ENCODE results near the gene UBXN11.

DNA sequence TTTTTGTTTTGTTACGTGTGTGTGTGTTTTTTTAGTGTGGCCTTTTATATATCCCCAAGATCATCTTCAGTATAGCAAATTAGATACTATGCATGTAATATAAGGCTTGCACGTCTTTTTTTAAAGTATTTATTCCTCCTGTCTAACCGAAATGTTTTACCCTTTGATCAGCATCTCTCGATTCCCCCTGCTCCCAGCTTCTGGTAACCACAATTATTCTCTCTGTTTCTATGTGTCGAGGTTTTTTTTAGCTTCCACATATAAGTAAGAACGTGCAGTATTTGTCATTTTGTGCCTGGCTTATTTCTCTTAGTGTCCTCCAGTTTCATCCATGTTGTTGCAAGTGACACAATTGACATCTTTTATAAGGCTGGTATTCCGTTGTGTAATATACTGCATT, 53.7 kb downstream of the UBXN11 start:
- TF ChIP-seq YY1 (IDR thresholded peaks at IDR 0.05; ENCODE audit: insufficient read depth, insufficient read length) (no peak), SUZ12 (IDR thresholded peaks at IDR 0.05; ENCODE audit: extremely low read depth, insufficient read depth, insufficient read length) (no peak)
